Fibroblast of villous mesenchyme (primary cell): ENCODE measurements around the gene HILPDA. TPM values are rescaled to one million over a fixed set of nuclear protein-coding genes. Genes with fewer than 3 reads are reported as not detected.
A peak's percentile ranks its signal among the peaks of the same experiment; 100 is the strongest.

ENCODE experiments used
- DNase-seq: peaks from one replicate; pipeline ENCODE4 v3.0.0-alpha.2; 2010; ENCODE audit warnings: low read depth
- H3K4me3 ChIP-seq: 2 replicates; pipeline ENCODE4 v1.5.1; 2011; ENCODE audit warnings: low read depth, mild to moderate bottlenecking, low read length
- total RNA-seq: library from RNA; depleted of rRNA; stranded (reverse); fragments of >200 nt; gene quantifications from 2 replicates; pipeline ENCODE4 v1.2.3, GENCODE V29; 2012
- TF ChIP-seq, protein P1 (sequence below): IDR thresholded peaks from 2 replicates; pipeline ENCODE4 v1.5.1; 2012; ENCODE audit warnings: low read depth, mild to moderate bottlenecking, low read length; ENCODE audit not compliant: insufficient read depth

HILPDA gene, protein sequence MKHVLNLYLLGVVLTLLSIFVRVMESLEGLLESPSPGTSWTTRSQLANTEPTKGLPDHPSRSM
- 14.7 and 16.4 TPM in 2 replicates for total RNA-seq

DNA sequence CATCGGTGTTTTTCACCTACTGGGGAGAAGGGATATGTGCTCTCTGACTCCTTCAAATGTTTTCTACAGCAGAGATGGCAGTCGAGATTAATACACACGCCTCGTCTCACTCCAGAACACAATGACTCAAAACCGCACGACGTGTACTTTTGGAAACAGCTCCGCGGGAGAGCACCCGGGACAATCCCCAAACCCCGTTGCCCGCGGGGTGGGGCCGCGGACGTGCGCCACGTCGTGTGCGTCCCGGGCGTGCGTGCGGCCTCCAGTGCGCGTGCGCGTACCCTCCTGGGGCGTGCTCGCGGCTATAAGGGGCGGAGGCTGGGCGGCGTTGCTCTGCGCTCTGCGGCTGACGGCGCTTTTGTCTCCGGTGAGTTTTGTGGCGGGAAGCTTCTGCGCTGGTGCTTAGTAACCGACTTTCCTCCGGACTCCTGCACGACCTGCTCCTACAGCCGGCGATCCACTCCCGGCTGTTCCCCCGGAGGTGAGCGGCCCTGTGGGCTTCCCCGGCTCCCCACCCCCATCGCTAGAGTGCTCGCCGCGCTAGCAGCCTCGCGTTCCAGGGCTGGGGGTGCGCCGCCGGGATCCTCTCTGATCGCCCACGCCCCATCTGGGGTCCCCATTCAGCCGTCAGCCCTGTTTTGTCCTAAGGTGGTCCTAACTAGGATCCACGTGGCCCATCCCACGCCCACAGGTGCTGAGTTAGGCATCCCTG lies at the start of gene HILPDA:
Gene HILPDA (plus strand): TSS at position 336 of the 712 bp plus-strand sequence. CDS start 1,391 bp downstream, outside the sequence.
- DNase-seq, result peak; percentile 97

DNA sequence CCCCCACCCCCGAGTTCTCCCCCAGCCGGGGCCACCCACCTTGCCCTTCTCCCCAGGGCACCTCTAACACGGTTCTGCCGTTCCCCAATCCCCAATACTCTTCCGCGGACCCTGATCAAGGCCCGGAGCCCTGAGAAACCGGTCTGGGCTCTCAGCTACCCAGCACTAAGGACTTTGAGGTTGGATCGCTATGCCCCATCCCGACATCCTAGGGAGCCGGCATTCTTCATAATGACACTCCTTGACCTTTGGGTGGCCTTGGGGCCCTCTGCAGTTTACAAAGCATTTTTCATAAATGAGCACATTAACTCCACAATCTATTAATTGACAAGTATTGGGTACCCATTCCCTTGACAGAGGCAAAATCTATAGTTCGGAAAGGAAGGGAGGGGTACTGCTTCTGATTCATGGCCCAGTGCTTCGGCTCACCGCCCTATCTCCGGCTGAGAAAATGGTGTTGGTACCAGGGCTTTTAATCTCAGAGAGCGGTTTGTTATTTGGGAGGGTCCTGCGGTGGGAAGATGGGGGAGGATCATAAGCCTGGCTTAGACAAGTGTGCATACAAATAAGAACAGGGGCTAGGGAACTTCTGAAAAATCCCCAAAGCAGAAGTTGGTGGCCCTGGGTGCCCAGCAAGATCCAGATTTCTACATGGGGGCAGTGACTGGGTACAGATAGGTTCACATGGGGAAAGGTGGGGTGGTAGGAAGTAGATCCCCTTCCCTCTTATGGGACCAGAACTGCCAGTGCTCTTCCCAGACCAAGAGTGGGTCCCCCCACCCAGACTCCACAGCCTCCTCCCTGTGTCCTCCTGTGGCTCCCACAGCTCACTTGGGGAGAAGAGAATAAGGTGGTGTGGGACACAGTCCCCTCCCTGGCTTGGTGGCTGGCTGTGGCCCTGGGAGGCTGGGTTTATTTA lies 49.1 kb upstream of the HILPDA start:
- no peak for DNase-seq
- TF ChIP-seq, protein P1, sequence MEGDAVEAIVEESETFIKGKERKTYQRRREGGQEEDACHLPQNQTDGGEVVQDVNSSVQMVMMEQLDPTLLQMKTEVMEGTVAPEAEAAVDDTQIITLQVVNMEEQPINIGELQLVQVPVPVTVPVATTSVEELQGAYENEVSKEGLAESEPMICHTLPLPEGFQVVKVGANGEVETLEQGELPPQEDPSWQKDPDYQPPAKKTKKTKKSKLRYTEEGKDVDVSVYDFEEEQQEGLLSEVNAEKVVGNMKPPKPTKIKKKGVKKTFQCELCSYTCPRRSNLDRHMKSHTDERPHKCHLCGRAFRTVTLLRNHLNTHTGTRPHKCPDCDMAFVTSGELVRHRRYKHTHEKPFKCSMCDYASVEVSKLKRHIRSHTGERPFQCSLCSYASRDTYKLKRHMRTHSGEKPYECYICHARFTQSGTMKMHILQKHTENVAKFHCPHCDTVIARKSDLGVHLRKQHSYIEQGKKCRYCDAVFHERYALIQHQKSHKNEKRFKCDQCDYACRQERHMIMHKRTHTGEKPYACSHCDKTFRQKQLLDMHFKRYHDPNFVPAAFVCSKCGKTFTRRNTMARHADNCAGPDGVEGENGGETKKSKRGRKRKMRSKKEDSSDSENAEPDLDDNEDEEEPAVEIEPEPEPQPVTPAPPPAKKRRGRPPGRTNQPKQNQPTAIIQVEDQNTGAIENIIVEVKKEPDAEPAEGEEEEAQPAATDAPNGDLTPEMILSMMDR, result no peak
- H3K4me3 ChIP-seq, result peak overlapping the region; percentile 12

More for the DNA sequence above, at the start of gene HILPDA:
- H3K4me3 ChIP-seq, result peak within 1 kb of the TSS; percentile 77
- TF ChIP-seq, protein P1, result no peak

DNA sequence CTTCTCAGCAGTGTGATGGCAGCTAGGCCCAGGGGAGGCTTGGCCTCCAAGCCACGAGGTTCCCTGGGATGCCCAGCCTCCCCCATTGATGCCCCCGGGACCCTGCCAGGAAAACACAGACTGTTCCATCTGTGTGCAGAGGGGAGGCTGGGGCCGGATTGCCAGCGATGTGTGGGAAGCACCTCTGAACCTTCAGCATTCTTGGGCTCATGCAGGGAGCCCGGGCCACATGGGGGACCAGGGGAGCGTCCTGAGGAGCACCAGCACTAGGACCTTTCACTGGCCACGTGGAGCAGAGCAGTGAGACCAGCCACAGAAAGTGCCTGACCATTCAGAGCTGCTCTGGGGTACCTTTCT lies 48.5 kb upstream of the HILPDA start:
- DNase-seq, result no peak
- TF ChIP-seq, protein P1, result no peak
- H3K4me3 ChIP-seq, result no peak overlapping the region

DNA sequence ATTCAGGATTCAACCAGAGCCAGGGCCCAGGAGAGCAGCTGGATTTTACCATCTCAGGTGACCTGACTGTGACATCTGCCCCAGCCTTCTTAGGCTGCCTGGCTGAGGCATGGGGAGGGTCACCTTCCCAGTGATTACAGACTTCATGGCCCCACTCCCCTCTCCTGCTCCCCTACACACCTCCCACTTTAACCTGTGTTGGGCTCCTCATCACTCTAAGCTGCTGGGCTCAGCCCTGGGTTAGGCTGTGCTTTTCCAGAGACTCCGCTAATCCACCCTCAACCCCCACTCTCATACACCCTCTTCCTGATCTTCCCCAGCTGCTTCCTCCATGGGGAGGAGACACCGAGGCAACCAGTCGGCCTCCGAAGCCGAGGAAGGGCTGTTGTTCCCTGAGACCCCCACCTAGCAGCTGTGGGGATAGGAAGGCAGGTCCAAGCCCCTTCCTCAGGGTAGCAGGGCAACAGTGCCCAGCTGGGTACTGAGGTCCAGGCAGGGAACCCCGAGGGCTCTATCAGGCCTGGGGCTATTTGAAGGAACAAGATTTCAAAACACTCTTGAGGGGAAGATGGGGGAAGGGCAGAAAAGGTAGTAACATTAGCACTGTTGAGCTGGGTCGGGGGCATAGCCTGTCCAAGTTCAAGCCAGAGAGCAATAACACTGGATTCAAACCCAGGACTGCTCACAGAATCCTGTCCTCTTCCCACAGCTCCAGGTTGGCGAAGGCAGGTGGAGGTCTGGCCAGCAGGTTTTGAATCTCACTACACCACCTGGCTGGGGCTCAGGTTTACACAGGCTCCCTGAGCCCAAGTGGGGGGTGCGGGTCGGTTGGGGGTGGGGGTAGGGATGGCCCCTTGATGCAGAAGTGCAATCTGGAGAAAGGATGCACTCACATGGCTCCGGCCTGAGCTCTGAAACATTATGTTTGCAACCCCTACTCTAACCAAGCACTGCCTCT lies 47.6 kb upstream of the HILPDA start:
- DNase-seq, result peak; percentile 50
- H3K4me3 ChIP-seq, result peak overlapping the region; percentile 74
- TF ChIP-seq, protein P1, result no peak

DNA sequence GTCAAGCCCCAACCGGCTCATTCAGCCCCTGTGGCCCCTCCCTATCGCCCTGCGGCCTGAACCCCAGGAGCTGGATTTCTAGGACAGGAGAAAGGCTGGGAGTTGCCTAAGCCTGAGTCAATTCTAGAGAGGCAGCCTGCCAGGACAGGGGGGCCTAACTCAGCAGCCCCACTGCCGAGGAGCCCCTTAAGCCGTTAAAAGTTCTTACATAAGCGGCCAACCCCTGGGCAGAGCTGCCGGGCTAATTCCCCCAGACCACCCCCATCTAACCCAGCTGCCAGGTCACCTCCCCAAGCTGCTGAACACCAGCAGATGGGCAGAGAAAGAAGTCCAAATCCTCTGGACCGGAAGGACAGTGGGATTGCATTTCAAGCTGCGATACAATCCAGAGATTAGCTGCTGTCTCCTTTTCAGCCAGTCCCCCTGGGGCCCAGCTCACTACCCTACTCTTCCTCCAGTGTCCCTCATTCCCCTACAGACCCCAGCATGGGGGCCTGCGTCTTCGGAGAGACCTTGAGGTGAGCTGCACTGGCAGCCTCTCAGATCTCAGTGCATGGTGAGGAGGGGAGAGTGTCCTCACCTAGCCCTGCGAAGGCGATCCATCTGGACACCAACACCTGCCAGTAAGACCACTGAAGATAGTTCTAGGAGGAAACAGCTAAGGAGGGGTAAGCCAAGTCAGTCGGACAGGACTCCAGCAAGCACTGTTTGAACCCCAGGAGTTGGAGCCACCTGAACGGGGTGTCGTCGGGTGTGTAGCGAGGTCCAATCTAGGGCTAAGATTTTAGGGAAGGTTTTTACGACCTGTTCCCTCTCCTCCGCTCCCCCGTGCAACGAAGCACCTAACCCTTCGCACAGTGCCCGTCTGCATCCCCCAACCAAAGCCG lies 46.7 kb upstream of the HILPDA start:
- peak overlapping the region; percentile 74 for H3K4me3 ChIP-seq
- TF ChIP-seq, protein P1, result no peak
- peak; percentile 66 for DNase-seq
